Panc1 (cell line): ENCODE data around the gene SUSD6. TPM values are rescaled to one million over a fixed set of nuclear protein-coding genes. Genes with fewer than 3 reads are reported as not detected.

Source experiments
- ATAC-seq: fragments of 200-7000 bp; cut with Tn5 transposase; 2 replicates; pipeline ENCODE4 v1.9.1; 2020; ENCODE audit warnings: mild to moderate bottlenecking, moderate library complexity
- BruUV-seq: library from RNA; stranded (reverse); fragments of 400-500 nt; replicated peaks from 2 replicates; lab custom pipeline; 2021; lab: Mats Ljungman, UMichigan
- CTCF ChIA-PET: fragments of 300-600 bp; sonication (Branson Sonifier 250); formaldehyde crosslinking; loops from one replicate; lab custom pipeline; 2022; ENCODE audit warnings: antibody characterized with exemption; lab: Charles Lee
- POLR2A ChIA-PET: fragments of 300-600 bp; sonication (Branson Sonifier 250); formaldehyde crosslinking; loops from one replicate; lab custom pipeline; 2022; ENCODE audit warnings: antibody characterized with exemption; lab: Charles Lee
- DNase-seq: peaks from one replicate; pipeline ENCODE4 v3.0.0-alpha.2; 2010; ENCODE audit warnings: low read depth, low spot score
- H3K27ac ChIP-seq: 2 replicates; pipeline ENCODE4 v1.5.1; 2011; ENCODE audit warnings: mild to moderate bottlenecking, low read length, inconsistent platforms
- H3K27me3 ChIP-seq: fragments of 200-500 bp; sonication (Bioruptor generic); 2 replicates; pipeline ENCODE4 v1.6.0; 2014; ENCODE audit warnings: low read length, inconsistent platforms; ENCODE audit not compliant: control insufficient read depth, insufficient read depth
- H3K36me3 ChIP-seq: fragments of 200-500 bp; sonication (Bioruptor generic); 2 replicates; pipeline ENCODE4 v1.5.1; 2014; ENCODE audit warnings: inconsistent platforms, mild to moderate bottlenecking, low read length, moderate library complexity; ENCODE audit not compliant: control insufficient read depth, insufficient read depth
- H3K4me1 ChIP-seq: 2 replicates; pipeline ENCODE4 v1.5.1; 2011; ENCODE audit warnings: inconsistent platforms, mild to moderate bottlenecking, low read length, moderate library complexity; ENCODE audit not compliant: control insufficient read depth, insufficient read depth
- H3K4me3 ChIP-seq, 2 experiments: 2 replicates each; pipeline ENCODE4 v1.5.1; 2011 to 2012; ENCODE audit warnings: low read depth in 2 of 2, low read length in 2 of 2, mild to moderate bottlenecking in 2 of 2, inconsistent platforms in 1 of 2, moderate library complexity in 1 of 2
- H3K9me3 ChIP-seq: fragments of 200-500 bp; sonication (Bioruptor generic); 2 replicates; pipeline ENCODE4 v1.5.1; 2014; ENCODE audit warnings: low read depth, mild to moderate bottlenecking, inconsistent platforms, low read length, moderate library complexity; ENCODE audit not compliant: control insufficient read depth, insufficient read depth
- CTCF ChIP-seq: fragments of 450-650 bp; IDR thresholded peaks from 2 replicates; pipeline ENCODE4 v1.5.1; 2017; ENCODE audit warnings: mild to moderate bottlenecking
- POLR2AphosphoS5 ChIP-seq: IDR thresholded peaks from 2 replicates; pipeline ENCODE4 v1.6.1; 2012; ENCODE audit warnings: mild to moderate bottlenecking, low read depth, low read length, moderate library complexity
- REST ChIP-seq, 2 experiments: IDR thresholded peaks; 2 replicates each; pipeline ENCODE4 v1.6.1; 2011 to 2012; ENCODE audit warnings: low read depth in 2 of 2, control low read depth in 1 of 2, low read length in 1 of 2, mild to moderate bottlenecking in 1 of 2, moderate library complexity in 1 of 2; ENCODE audit not compliant: insufficient read depth in 1 of 2
- SIN3A ChIP-seq: IDR thresholded peaks from 2 replicates; pipeline ENCODE4 v1.6.1; 2012; ENCODE audit warnings: low read depth, mild to moderate bottlenecking, low read length, moderate library complexity, borderline replicate concordance; ENCODE audit not compliant: insufficient read depth
- TCF7L2 ChIP-seq: IDR thresholded peaks from 2 replicates; pipeline ENCODE4 v1.6.1; 2011; ENCODE audit warnings: mild to moderate bottlenecking, low read depth, low read length, inconsistent platforms
- in situ Hi-C: cut with HindIII; loops from 2 replicates; pipeline ENCODE4 v1.10.0; 2016; ENCODE audit warnings: low sequenced_read_pairs, low pct_unique_long_range_greater_than_20kb
- intact Hi-C: fragments of 100-400 bp; cut with micrococcal nuclease; formaldehyde crosslinking; loops from one replicate; pipeline ENCODE4 v1.10.0; 2022; ENCODE audit not compliant: unreplicated experiment
- total RNA-seq: library from RNA; stranded (reverse); gene quantifications from one replicate; pipeline ENCODE4 v1.2.1, GENCODE V29; 2021; ENCODE audit not compliant: unreplicated experiment

The SUSD6 gene
- total RNA-seq, 1 experiment from 2014 or later: 10.9 TPM

- TF ChIP-seq REST (IDR thresholded peaks at IDR 0.05; ENCODE audit: insufficient read depth in 1 of 2, low read depth in 2 of 2, low read length in 1 of 2) (no peak), SIN3A (no peak), POLR2AphosphoS5 (no peak), CTCF (no peak), TCF7L2 (no peak)
- CTCF ChIA-PET: no interaction called here
- H3K27me3 ChIP-seq: no peaks in the 10 kb centered on the region
- DNase-seq (no peak), ATAC-seq (no peak)
- no TSS peak for BruUV-seq
- in situ Hi-C loops (no loop called here), intact Hi-C loops (no loop called here)
- H3K4me3 ChIP-seq: no peak overlapping the region
- peaks cover 3% of the 10 kb centered on the region; the same call in 1 of the 2 replicates for H3K4me1 ChIP-seq
- H3K36me3 ChIP-seq: no peaks in the 10 kb centered on the region; the same call in 1 of the 2 replicates
- H3K9me3 ChIP-seq: no peaks in the 10 kb centered on the region
- H3K27ac ChIP-seq: no peak overlapping the region; the same call in 1 of the 2 replicates
- POLR2A ChIA-PET: no interaction called here
Observed at GRCh38 chr14:69615121-69615495, 3.7 kb downstream of the SUSD6 start.

- ATAC-seq (no peak), DNase-seq (no peak)
- Histone ChIP-seq H3K27ac (peak overlapping the region; percentile 9; the same call in 1 of the 2 replicates), H3K36me3 (no peaks in the 10 kb centered on the region; the same call in 1 of the 2 replicates), H3K9me3 (no peaks in the 10 kb centered on the region), H3K4me1 (no peaks in the 10 kb centered on the region), H3K27me3 (no peaks in the 10 kb centered on the region), H3K4me3 (no peak overlapping the region)
- POLR2A ChIA-PET: no interaction called here
- no peak for TF ChIP-seq CTCF
- no peak for TF ChIP-seq POLR2AphosphoS5
- no peak for TF ChIP-seq TCF7L2
- no peak for TF ChIP-seq SIN3A
- TF ChIP-seq REST (IDR thresholded peaks at IDR 0.05; ENCODE audit: insufficient read depth in 1 of 2, low read depth in 2 of 2, low read length in 1 of 2): no peak
- no TSS peak for BruUV-seq
- intact Hi-C loops (no loop called here), in situ Hi-C loops (no loop called here)
- CTCF ChIA-PET: no interaction called here
Observed at GRCh38 chr14:69615496-69616407, 4.4 kb downstream of the SUSD6 start.
